COLO668 (cell line): ENCODE data around the gene TCTN1.
"Not testable (repeated sequence)": the region's sequence is repeated elsewhere in the genome, so short reads cannot be mapped to it uniquely, and the experiment has no call there.

Source experiments
- DNase-seq: peaks from one replicate; lab custom pipeline; 2025; ENCODE audit not compliant: unreplicated experiment; lab: John Stamatoyannopoulos, UW

TCTN1 gene

GRCh38 chr12:110585231-110585799 is 28.6 kb upstream of the TCTN1 start:
- no peak for DNase-seq

- not testable (repeated sequence) for DNase-seq
Observed at GRCh38 chr12:110587102-110587501, 26.8 kb upstream of the TCTN1 start.

DNA sequence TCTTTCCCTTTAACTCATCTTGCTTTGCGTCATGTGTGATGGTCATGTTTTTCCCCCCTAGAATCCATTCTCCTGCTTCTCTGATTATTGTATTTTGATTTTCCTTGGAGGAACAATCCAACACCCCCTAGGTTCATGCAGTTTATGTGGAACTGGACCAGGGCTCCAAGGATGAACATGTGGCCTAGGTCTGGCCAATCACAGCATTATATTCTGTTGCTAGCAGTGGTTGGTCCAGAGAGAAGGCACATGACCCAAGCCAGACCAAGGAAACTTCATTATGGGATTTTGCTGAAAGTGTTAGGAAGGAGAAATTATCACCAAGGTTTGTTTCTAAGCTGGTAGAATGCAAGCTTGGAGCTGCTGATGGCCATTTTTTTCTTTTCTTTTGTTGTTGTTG is 23.9 kb upstream of the TCTN1 start:
- DNase-seq: no peak

GRCh38 chr12:110590806-110591326 is 23.1 kb upstream of the TCTN1 start:
- no peak for DNase-seq

GRCh38 chr12:110591451-110592051 is 22.4 kb upstream of the TCTN1 start:
- no peak for DNase-seq

DNA sequence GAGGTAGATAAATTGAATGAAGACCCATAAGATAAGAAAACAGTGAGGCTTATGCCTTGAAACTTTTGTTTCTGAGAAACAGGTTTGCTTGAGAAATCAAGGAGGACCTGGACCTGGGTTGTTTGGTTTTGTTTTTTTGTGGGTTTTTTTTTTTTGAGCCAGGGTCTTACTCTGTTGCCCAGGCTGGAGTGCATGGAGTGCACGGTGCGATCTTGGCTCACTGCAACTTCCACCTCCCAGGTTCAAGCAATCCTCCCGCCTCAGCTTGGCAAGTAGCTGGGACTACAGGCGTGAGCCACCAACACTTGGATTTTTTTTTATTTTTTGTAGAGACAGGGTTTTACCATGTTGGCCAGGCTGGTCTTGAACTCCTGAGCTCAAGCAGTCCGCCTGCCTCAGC is 21.9 kb upstream of the TCTN1 start:
- DNase-seq: no peak

DNA sequence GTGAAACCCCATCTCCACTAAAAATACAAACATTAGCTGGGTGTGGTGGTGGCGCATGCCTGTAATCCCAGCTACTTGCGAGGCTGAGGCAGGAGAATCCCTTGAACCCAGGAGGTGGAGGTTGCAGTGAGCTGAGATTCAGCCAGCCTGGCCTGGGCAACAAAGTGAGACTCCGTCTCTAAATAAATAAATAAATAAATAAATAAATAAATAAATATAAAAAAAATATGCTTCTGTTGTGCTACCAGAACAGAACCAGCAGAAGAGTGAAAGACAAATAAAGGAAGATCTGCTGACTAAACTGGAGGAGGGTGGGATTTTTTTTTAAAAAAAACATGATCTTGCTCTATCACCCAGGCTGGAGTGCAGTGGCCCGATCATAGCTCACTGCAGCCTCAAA is 21.0 kb upstream of the TCTN1 start:
- DNase-seq: not testable (repeated sequence)

DNA sequence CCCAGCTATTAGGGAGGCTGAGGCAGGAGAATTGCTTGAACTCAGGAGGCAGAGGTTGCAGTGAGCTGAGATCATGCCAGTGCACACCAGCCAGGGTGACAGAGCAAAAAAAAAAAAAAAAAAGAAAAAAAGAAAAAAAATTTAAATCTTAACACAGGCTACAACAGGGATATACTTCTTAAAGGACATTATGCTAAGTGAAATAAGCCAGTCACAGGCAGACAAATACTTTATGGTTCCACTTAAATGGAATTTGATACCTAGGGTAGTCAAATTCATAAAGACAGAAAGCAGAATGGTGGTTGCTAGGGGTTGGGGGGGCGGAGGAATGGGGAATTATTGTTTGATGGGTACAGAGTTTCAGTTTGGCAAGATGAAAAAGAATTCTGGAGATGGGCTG is 16.0 kb upstream of the TCTN1 start:
- DNase-seq: no peak

DNA sequence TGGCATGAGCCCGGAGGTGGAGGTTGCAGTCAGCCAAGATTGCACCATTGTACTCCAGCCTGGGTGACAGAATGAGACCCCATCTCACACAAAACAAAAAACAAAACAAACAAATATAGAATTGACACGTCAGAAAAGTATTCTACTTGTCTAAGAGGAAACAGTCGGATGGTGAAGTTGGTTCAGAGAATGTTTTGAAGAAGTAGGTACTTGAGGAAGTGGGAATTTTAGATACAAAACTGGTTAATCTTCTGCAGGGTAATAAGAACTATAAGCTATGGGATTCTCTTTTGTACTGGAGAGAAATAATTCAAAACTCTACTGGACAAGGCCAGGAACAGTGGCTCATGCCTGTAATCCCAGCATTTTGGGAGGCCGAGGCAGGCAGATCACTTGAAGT is 14.6 kb upstream of the TCTN1 start:
- no peak for DNase-seq

DNA sequence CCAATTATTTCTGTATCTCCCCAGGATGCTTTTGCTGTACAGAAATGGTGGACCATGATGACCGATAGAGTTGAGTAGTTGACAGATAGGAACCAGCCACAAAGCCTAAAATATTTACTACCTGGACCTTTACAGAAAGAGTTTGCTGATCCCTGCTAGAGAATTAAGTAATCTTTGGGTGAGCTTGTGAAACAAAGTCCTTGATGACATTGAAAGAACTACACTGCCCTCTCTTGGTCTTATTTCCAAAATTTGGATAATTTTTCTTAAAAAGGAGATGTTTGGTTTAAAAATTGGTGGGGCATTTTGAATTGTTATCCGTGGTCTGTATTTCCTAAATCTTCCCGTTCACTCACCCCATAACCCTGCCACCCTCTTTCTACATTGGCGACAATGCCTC is 13.7 kb upstream of the TCTN1 start:
- DNase-seq: no peak

GRCh38 chr12:110602085-110602814 is 11.7 kb upstream of the TCTN1 start:
- peak; percentile 30 for DNase-seq

GRCh38 chr12:110606253-110606611 is 7.7 kb upstream of the TCTN1 start:
- no peak for DNase-seq

DNA sequence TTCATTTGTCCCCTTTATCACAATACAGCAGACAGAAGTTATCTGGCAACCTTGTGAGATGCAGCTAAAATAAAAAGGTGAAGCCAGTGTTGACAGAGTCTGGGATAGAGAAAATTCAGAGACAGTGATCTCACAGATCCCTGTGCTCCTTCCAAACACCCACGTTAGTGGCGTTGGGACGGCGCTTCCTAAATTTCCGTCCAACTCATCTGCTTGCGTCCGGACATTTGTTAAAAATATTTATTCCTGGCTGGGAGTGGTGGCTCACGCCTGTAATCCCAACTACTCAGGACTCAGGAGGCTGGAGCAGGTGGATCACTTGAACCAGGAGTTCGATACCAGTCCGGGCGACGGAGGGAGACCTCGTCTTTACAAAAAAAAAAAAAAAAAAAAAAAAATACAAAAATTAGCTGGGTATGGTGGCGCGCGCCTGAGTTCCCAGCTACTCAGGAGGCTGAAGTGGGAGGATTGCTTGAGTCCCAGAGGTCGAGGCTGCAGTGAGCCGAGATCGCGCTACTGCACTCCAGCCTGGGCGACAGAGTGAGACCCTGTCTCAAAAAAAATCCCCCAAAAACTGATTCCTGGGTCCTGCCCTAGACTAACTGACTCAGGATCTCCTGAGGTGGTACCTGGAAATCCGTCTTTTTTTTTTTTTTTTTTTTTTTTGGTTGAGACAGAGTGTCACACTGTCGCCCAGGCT is 708 bp upstream of the TCTN1 start:
- no peak for DNase-seq

GRCh38 chr12:110615171-110615570 is 1.2 kb downstream of the TCTN1 start:
- no peak for DNase-seq

DNA sequence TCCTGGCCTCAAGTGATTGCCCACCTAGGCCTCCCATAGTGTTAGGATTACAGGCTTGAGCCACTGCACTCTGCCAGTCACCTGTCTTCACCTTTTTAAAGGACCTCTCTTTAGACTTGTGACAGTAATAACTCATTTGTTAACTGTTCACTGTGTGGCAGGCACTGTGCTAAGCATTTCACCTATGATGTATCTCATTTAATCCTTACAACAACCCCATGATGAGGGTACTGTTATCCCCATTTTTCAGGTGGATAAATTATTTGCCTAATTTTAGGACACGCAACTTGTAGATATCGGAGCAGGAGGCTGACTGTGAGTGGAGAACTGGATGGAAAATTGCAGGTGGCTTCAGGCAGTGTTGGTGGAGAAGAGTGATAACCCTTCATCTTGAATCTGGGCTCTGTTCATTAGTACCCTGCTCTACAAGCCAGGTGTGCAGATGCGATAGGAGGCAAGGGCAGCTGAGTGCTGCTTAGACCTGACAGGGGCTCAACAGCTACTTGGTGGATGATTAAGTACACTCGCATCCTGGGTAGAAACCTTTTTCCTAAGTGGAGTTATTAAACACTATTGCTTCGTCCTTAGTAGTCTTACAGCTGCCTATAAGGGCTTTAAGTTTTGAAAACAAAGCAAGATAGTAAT is 2.7 kb downstream of the TCTN1 start:
- no peak for DNase-seq

GRCh38 chr12:110619534-110619953 is 5.6 kb downstream of the TCTN1 start:
- DNase-seq: no peak

GRCh38 chr12:110622582-110622981 is 8.7 kb downstream of the TCTN1 start:
- no peak for DNase-seq

GRCh38 chr12:110627500-110628195 is 13.7 kb downstream of the TCTN1 start:
- no peak for DNase-seq

DNA sequence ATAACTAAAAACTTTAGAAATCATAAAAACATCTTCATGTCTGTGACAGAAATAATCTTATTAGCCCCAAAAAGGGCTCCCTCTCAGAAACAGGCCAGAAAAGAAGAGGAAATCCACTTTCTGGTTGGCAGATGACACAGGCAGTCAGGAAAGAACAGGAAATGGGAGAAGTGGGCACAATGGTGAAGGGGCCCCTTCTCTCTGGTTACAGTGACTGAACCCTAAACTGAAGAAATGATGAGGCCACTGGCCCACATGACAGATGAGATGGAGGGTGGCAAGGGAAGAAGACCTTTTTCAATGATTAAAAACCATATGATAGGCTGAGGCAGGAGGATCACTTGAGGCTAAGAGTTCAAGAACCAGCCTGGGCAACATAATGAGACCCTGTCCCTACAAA is 21.1 kb downstream of the TCTN1 start:
- DNase-seq: no peak

GRCh38 chr12:110636516-110636915 is 22.6 kb downstream of the TCTN1 start:
- no peak for DNase-seq
